CD14-positive monocyte (primary cell): Measurements from ENCODE around the gene CDH4. TPM values are rescaled to one million over a fixed set of nuclear protein-coding genes. Genes with fewer than 3 reads are reported as not detected.

ENCODE experiments used
- DNase-seq, 3 donors: peaks; one replicate each; pipeline ENCODE4 v3.0.0-alpha.2; 2011 to 2022
- H2AFZ ChIP-seq: 2 replicates; pipeline ENCODE4 v1.6.0; 2012; ENCODE audit warnings: mild to moderate bottlenecking, low read depth, low read length, inconsistent platforms; ENCODE audit not compliant: insufficient read depth, poor library complexity, severe bottlenecking
- H3K27ac ChIP-seq, 2 donors: 1 replicate in 1 of 2; 2 replicates in 1 of 2; pipeline ENCODE4 v1.5.1; 2012 to 2013; ENCODE audit warnings: low read length in 2 of 2, control low read depth in 1 of 2, inconsistent platforms in 1 of 2, low read depth in 1 of 2, mild to moderate bottlenecking in 1 of 2
- H3K27me3 ChIP-seq, 2 donors: one replicate each; pipeline versions ENCODE4 v1.6.0 to v1.6.1; 2011 to 2013; ENCODE audit warnings: low read length in 2 of 2; ENCODE audit not compliant: control insufficient read depth in 2 of 2, insufficient read depth in 2 of 2
- H3K36me3 ChIP-seq, 2 donors: replicated peaks in 1 of 2; 1 replicate in 1 of 2; 2 replicates in 1 of 2; pipeline versions ENCODE4 v1.5.1 to v1.6.1; 2012 to 2013; ENCODE audit warnings: low read length in 2 of 2, control low read depth in 1 of 2, inconsistent platforms in 1 of 2, mild to moderate bottlenecking in 1 of 2; ENCODE audit not compliant: insufficient read depth in 2 of 2, control insufficient read depth in 1 of 2
- H3K4me1 ChIP-seq, 2 donors: 1 replicate in 1 of 2; 2 replicates in 1 of 2; pipeline versions ENCODE4 v1.5.1 to v1.6.1; 2012 to 2013; ENCODE audit warnings: low read length in 2 of 2, control low read depth in 1 of 2, inconsistent platforms in 1 of 2, mild to moderate bottlenecking in 1 of 2, moderate library complexity in 1 of 2; ENCODE audit not compliant: insufficient read depth in 2 of 2, control insufficient read depth in 1 of 2
- H3K4me2 ChIP-seq: replicated peaks from 2 replicates; pipeline ENCODE3; 2012; ENCODE audit warnings: low read length, moderate library complexity, mild to moderate bottlenecking; ENCODE audit not compliant: poor library complexity, severe bottlenecking; ENCODE audit errors: extremely low read depth
- H3K4me3 ChIP-seq, 3 experiments: fragments of 200-600 bp in 1 of 3; sonication (generic) in 1 of 3; replicated peaks in 1 of 3; 1 replicate in 2 of 3; 2 replicates in 1 of 3; pipeline ENCODE4 v1.5.1; 2011 to 2013; ENCODE audit warnings: low read length in 3 of 3, mild to moderate bottlenecking in 3 of 3, control low read depth in 2 of 3, low read depth in 2 of 3, inconsistent platforms in 1 of 3, moderate library complexity in 1 of 3
- H3K79me2 ChIP-seq: 2 replicates; pipeline ENCODE4 v1.6.0; 2012; ENCODE audit warnings: mild to moderate bottlenecking, control low read depth, inconsistent platforms, low read length, moderate library complexity; ENCODE audit not compliant: insufficient read depth
- H3K9ac ChIP-seq: 2 replicates; pipeline ENCODE4 v1.6.0; 2017; ENCODE audit warnings: low read length, mild to moderate bottlenecking; ENCODE audit not compliant: insufficient read depth, poor library complexity, severe bottlenecking
- H3K9me3 ChIP-seq, 2 donors: replicated peaks in 1 of 2; 1 replicate in 1 of 2; 2 replicates in 1 of 2; pipeline versions ENCODE4 v1.5.1 to v1.6.1; 2012 to 2013; ENCODE audit warnings: low read length in 2 of 2, control low read depth in 1 of 2; ENCODE audit not compliant: control insufficient read depth in 1 of 2, insufficient read depth in 1 of 2
- H4K20me1 ChIP-seq: 2 replicates; pipeline ENCODE4 v1.6.0; 2012; ENCODE audit warnings: mild to moderate bottlenecking, low read length, control low read depth, moderate library complexity; ENCODE audit not compliant: insufficient read depth
- H3K27ac Mint-ChIP-seq, 7 donors: one replicate each; pipeline ENCODE4 v1.8.0; 2020; ENCODE audit warnings: mild to moderate bottlenecking in 7 of 7, mixed read lengths in 7 of 7, moderate library complexity in 6 of 7, inconsistent platforms in 2 of 7
- H3K27me3 Mint-ChIP-seq, 3 donors: one replicate each; pipeline ENCODE4 v1.8.0; 2021 to 2022; ENCODE audit warnings: low read depth in 3 of 3, mild to moderate bottlenecking in 3 of 3, mixed read lengths in 3 of 3, moderate library complexity in 3 of 3, inconsistent platforms in 1 of 3
- H3K36me3 Mint-ChIP-seq, 2 donors: one replicate each; pipeline ENCODE4 v1.8.0; 2020; ENCODE audit warnings: mixed read lengths in 2 of 2, inconsistent platforms in 1 of 2, mild to moderate bottlenecking in 1 of 2
- H3K4me1 Mint-ChIP-seq: one replicate; pipeline ENCODE4 v1.8.0; 2020; ENCODE audit warnings: mild to moderate bottlenecking, mixed read lengths
- H3K4me3 Mint-ChIP-seq, 2 donors: one replicate each; pipeline ENCODE4 v1.8.0; 2020; ENCODE audit warnings: mild to moderate bottlenecking in 2 of 2, mixed read lengths in 2 of 2, moderate library complexity in 1 of 2
- H3K9me3 Mint-ChIP-seq, 7 donors: one replicate each; pipeline ENCODE4 v1.8.0; 2020 to 2022; ENCODE audit warnings: mixed read lengths in 7 of 7, mild to moderate bottlenecking in 6 of 7, moderate library complexity in 6 of 7, inconsistent platforms in 2 of 7
- CTCF ChIP-seq: fragments of 200-600 bp; IDR thresholded peaks from one replicate; pipeline ENCODE4 v1.8.0; 2022; ENCODE audit warnings: antibody characterized with exemption, mild to moderate bottlenecking
- WGBS: methylation state at CpG from one replicate; pipeline ENCODE4 v1.1.5; 2013; ENCODE audit warnings: missing lambda C conversion rate; ENCODE audit not compliant: insufficient coverage; 5-methylcytosine and 5-hydroxymethylcytosine counted together
- intact Hi-C, 2 donors: fragments of 100-400 bp; cut with micrococcal nuclease; formaldehyde crosslinking; loops; one replicate each; pipeline versions ENCODE4 v1.15.0 to v1.15.1; 2023
- polyA plus RNA-seq, 3 donors: library from polyadenylated mRNA; depleted of rRNA in 1 of 3; unstranded in 2 of 3; stranded (reverse) in 1 of 3; fragments of 300-500 nt in 2 of 3; fragments of >200 nt in 1 of 3; fragmentation: Illumina TruSeq in 2 of 3; gene quantifications; 1 replicate in 2 of 3; 2 replicates in 1 of 3; pipeline ENCODE4 v1.2.3, GENCODE V29; 2012 to 2021

CDH4 gene
- polyA plus RNA-seq, 3 donors = not detected

DNA sequence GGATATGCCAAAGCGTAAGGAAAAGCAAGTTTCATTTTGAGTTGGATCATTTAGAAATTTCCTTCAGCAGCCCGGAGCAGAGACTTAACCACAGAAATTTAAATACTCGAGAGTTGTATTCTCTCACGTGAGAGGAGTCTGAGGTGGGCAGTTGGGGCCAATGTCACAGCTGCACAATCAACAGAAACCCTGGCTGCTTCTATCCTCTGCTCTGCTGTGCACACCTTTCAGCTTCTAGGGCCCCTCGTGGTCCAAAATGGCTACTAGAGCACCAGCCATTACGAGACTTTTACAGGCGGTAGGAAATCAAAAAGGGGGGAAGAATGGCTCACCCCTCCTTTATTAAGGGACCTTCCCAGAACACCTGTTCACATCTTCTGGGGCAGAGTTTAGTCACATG, 659.8 kb downstream of the CDH4 start:
- DNase-seq = no peak
- WGBS = 61% methylated on average over 3 of the region's 7 CpGs
- Mint-ChIP-seq H3K27me3 (peaks cover 0 to 5% (median 2%) of the 10 kb centered on the region in 3 donors), H3K27ac (no peak overlapping the region), H3K4me3 (no peak overlapping the region), H3K9me3 (peaks cover 5 to 29% (median 15%) of the 10 kb centered on the region in 7 donors), H3K36me3 (no peaks in the 10 kb centered on the region), H3K4me1 (peaks cover 4% of the 10 kb centered on the region)
- no peak overlapping the region for H3K4me3 ChIP-seq
- H3K9ac ChIP-seq = no peak overlapping the region
- intact Hi-C loops = no loop called here
- TF ChIP-seq CTCF = no peak
- H3K27ac ChIP-seq = no peak overlapping the region
- no peaks in the 10 kb centered on the region for H4K20me1 ChIP-seq
- peaks cover 0 to 39% of the 10 kb centered on the region in 2 donors for H3K9me3 ChIP-seq
- no peak overlapping the region for H2AFZ ChIP-seq
- H3K4me1 ChIP-seq = no peaks in the 10 kb centered on the region
- H3K79me2 ChIP-seq = no peaks in the 10 kb centered on the region
- H3K4me2 ChIP-seq = no peak overlapping the region
- no peaks in the 10 kb centered on the region for H3K36me3 ChIP-seq
- no peaks in the 10 kb centered on the region for H3K27me3 ChIP-seq

GRCh38 chr20:61912665-61913422, 660.8 kb downstream of the CDH4 start:
- H3K4me3 ChIP-seq = no peak overlapping the region
- peaks cover 5 to 26% (median 19%) of the 10 kb centered on the region in 7 donors for H3K9me3 Mint-ChIP-seq
- H3K79me2 ChIP-seq = no peaks in the 10 kb centered on the region
- no peak overlapping the region for H3K4me3 Mint-ChIP-seq
- 79% methylated on average over 10 of the region's 21 CpGs for WGBS
- no peaks in the 10 kb centered on the region for H3K4me1 ChIP-seq
- no peak overlapping the region for H3K9ac ChIP-seq
- no peak overlapping the region for H3K27ac ChIP-seq
- no peak for DNase-seq
- H3K27ac Mint-ChIP-seq = no peak overlapping the region
- H3K4me2 ChIP-seq = no peak overlapping the region
- H3K4me1 Mint-ChIP-seq = peaks cover 4% of the 10 kb centered on the region
- H3K36me3 ChIP-seq = no peaks in the 10 kb centered on the region
- no peak for TF ChIP-seq CTCF
- intact Hi-C loops = no loop called here
- peaks cover 0 to 41% of the 10 kb centered on the region in 2 donors for H3K9me3 ChIP-seq
- H4K20me1 ChIP-seq = no peaks in the 10 kb centered on the region
- H2AFZ ChIP-seq = no peak overlapping the region
- H3K27me3 ChIP-seq = no peaks in the 10 kb centered on the region
- no peaks in the 10 kb centered on the region for H3K36me3 Mint-ChIP-seq
- H3K27me3 Mint-ChIP-seq = peaks cover 0 to 5% (median 2%) of the 10 kb centered on the region in 3 donors
